ENCODE results near the gene TBC1D4.
A peak's percentile ranks its signal among the peaks of the same experiment; 100 is the strongest.

The TBC1D4 gene

GRCh38 chr13:75486146-75487062, 4.4 kb upstream of the TBC1D4 start:
- no peak for DNase-seq (ENCODE audit: low read depth)
- H3K4me3 ChIP-seq (ENCODE audit: low read depth, low read length) = no peak overlapping the region
- no peak for TF ChIP-seq CTCF (conservative IDR thresholded peaks at IDR 0.05; ENCODE audit: low read depth, low read length)

GRCh38 chr13:75485286-75486062, 3.5 kb upstream of the TBC1D4 start:
- no peak overlapping the region for H3K4me3 ChIP-seq (ENCODE audit: low read depth, low read length)
- DNase-seq (ENCODE audit: low read depth) = peak; percentile 71
- no peak for TF ChIP-seq CTCF (conservative IDR thresholded peaks at IDR 0.05; ENCODE audit: low read depth, low read length)

GRCh38 chr13:75482820-75483079, 781 bp upstream of the TBC1D4 start:
- TF ChIP-seq CTCF (conservative IDR thresholded peaks at IDR 0.05; ENCODE audit: low read depth, low read length) = no peak
- no peak for DNase-seq (ENCODE audit: low read depth)
- peak overlapping the region; percentile 78 for H3K4me3 ChIP-seq (ENCODE audit: low read depth, low read length)

- H3K4me3 ChIP-seq (ENCODE audit: low read depth, low read length) = peak overlapping the region; percentile 78
- no peak for TF ChIP-seq CTCF (conservative IDR thresholded peaks at IDR 0.05; ENCODE audit: low read depth, low read length)
- no peak for DNase-seq (ENCODE audit: low read depth)
These were observed 546 bp downstream of the TBC1D4 start for GRCh38 chr13:75481176-75482069.

GRCh38 chr13:75480671-75481175, 1.2 kb downstream of the TBC1D4 start:
- H3K4me3 ChIP-seq (ENCODE audit: low read depth, low read length) = peak overlapping the region; percentile 78
- DNase-seq (ENCODE audit: low read depth) = peak; percentile 53
- no peak for TF ChIP-seq CTCF (conservative IDR thresholded peaks at IDR 0.05; ENCODE audit: low read depth, low read length)

- TF ChIP-seq CTCF (conservative IDR thresholded peaks at IDR 0.05; ENCODE audit: low read depth, low read length) = no peak
- DNase-seq (ENCODE audit: low read depth) = no peak
- no peak overlapping the region for H3K4me3 ChIP-seq (ENCODE audit: low read depth, low read length)
These were observed 2.7 kb downstream of the TBC1D4 start for GRCh38 chr13:75479102-75479740.
